Testis (tissue), 2 donors: ENCODE measurements around the gene CSF1.

Experiments used
- POLR2A ChIP-seq: fragments of 450-650 bp; IDR thresholded peaks from one replicate; pipeline ENCODE4 v1.6.1; 2017; ENCODE audit warnings: antibody characterized with exemption, mild to moderate bottlenecking, moderate library complexity
- TF ChIP-seq, protein P1 (sequence below), 3 experiments: fragments of 450-650 bp in 2 of 3; fragments of 200-600 bp in 1 of 3; sonication (generic) in 1 of 3; IDR thresholded peaks; one replicate each; pipeline ENCODE4 v1.5.1; 2016 to 2019; ENCODE audit warnings: antibody characterized with exemption in 3 of 3, mild to moderate bottlenecking in 2 of 3, moderate library complexity in 1 of 3

GRCh38 chr1:109874445-109874844, 36.2 kb upstream of the CSF1 start:
- TF ChIP-seq, protein P1, sequence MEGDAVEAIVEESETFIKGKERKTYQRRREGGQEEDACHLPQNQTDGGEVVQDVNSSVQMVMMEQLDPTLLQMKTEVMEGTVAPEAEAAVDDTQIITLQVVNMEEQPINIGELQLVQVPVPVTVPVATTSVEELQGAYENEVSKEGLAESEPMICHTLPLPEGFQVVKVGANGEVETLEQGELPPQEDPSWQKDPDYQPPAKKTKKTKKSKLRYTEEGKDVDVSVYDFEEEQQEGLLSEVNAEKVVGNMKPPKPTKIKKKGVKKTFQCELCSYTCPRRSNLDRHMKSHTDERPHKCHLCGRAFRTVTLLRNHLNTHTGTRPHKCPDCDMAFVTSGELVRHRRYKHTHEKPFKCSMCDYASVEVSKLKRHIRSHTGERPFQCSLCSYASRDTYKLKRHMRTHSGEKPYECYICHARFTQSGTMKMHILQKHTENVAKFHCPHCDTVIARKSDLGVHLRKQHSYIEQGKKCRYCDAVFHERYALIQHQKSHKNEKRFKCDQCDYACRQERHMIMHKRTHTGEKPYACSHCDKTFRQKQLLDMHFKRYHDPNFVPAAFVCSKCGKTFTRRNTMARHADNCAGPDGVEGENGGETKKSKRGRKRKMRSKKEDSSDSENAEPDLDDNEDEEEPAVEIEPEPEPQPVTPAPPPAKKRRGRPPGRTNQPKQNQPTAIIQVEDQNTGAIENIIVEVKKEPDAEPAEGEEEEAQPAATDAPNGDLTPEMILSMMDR (IDR thresholded peaks at IDR 0.05) = no peak
- TF ChIP-seq POLR2A = no peak
